IPS-20b (cell line): ENCODE results near the gene NTF3.

ENCODE experiments used
- H3K27ac ChIP-seq: one replicate; pipeline ENCODE4 v1.5.1; 2013; ENCODE audit warnings: low read length
- H3K27me3 ChIP-seq: 2 replicates; pipeline ENCODE4 v1.6.1; 2013; ENCODE audit warnings: mild to moderate bottlenecking, low read length, inconsistent platforms; ENCODE audit not compliant: insufficient read depth
- H3K36me3 ChIP-seq: 2 replicates; pipeline ENCODE4 v1.6.1; 2013; ENCODE audit warnings: low read depth, mild to moderate bottlenecking, inconsistent platforms, low read length, moderate library complexity; ENCODE audit not compliant: insufficient read depth
- H3K4me1 ChIP-seq: 2 replicates; pipeline ENCODE4 v1.6.1; 2013; ENCODE audit warnings: mild to moderate bottlenecking, control low read depth, inconsistent platforms, low read length, moderate library complexity; ENCODE audit not compliant: insufficient read depth
- H3K4me3 ChIP-seq: 2 replicates; pipeline ENCODE4 v1.5.1; 2013; ENCODE audit warnings: mild to moderate bottlenecking, low read length, inconsistent platforms
- H3K9ac ChIP-seq: 2 replicates; pipeline ENCODE4 v1.6.1; 2013; ENCODE audit warnings: low read depth, mild to moderate bottlenecking, inconsistent platforms, low read length, moderate library complexity
- H3K9me3 ChIP-seq: 2 replicates; pipeline ENCODE4 v1.6.1; 2013; ENCODE audit warnings: mild to moderate bottlenecking, low read depth, low read length, inconsistent platforms; ENCODE audit not compliant: insufficient read depth

NTF3 gene

GRCh38 chr12:5518584-5519365 lies 86.9 kb downstream of the NTF3 start:
- Histone ChIP-seq H3K9me3 (no peaks in the 10 kb centered on the region), H3K27me3 (no peaks in the 10 kb centered on the region), H3K4me1 (peaks cover 5% of the 10 kb centered on the region; the same call in 1 of the 2 replicates), H3K27ac (no peak overlapping the region), H3K36me3 (no peaks in the 10 kb centered on the region), H3K4me3 (no peak overlapping the region), H3K9ac (no peak overlapping the region)

- peaks cover 5% of the 10 kb centered on the region; the same call in 1 of the 2 replicates for H3K4me1 ChIP-seq
Measured at GRCh38 chr12:5520037-5520436, 88.1 kb downstream of the NTF3 start.

GRCh38 chr12:5520831-5521230 lies 88.9 kb downstream of the NTF3 start:
- H3K27me3 ChIP-seq, result no peaks in the 10 kb centered on the region
- no peak overlapping the region for H3K4me3 ChIP-seq
- H3K27ac ChIP-seq, result no peak overlapping the region
- no peaks in the 10 kb centered on the region for H3K9me3 ChIP-seq
- H3K4me1 ChIP-seq, result peaks cover 5% of the 10 kb centered on the region; the same call in 1 of the 2 replicates
- H3K36me3 ChIP-seq, result no peaks in the 10 kb centered on the region
- no peak overlapping the region for H3K9ac ChIP-seq

More at GRCh38 chr12:5520037-5520436, 88.1 kb downstream of the NTF3 start:
- Histone ChIP-seq H3K27ac (no peak overlapping the region), H3K9ac (no peak overlapping the region), H3K36me3 (no peaks in the 10 kb centered on the region), H3K9me3 (no peaks in the 10 kb centered on the region), H3K27me3 (no peaks in the 10 kb centered on the region), H3K4me3 (no peak overlapping the region)

- Histone ChIP-seq H3K9me3 (no peaks in the 10 kb centered on the region), H3K4me1 (peaks cover 5% of the 10 kb centered on the region; the same call in 1 of the 2 replicates), H3K36me3 (no peaks in the 10 kb centered on the region), H3K4me3 (no peak overlapping the region), H3K27me3 (no peaks in the 10 kb centered on the region), H3K27ac (no peak overlapping the region), H3K9ac (no peak overlapping the region)
Measured at GRCh38 chr12:5521456-5522325, 89.8 kb downstream of the NTF3 start.

- Histone ChIP-seq H3K4me3 (no peak overlapping the region), H3K27me3 (no peaks in the 10 kb centered on the region), H3K27ac (no peak overlapping the region), H3K9me3 (no peaks in the 10 kb centered on the region), H3K4me1 (peaks cover 5% of the 10 kb centered on the region; the same call in 1 of the 2 replicates), H3K36me3 (no peaks in the 10 kb centered on the region), H3K9ac (no peak overlapping the region)
Measured at GRCh38 chr12:5522432-5523335, 90.8 kb downstream of the NTF3 start.

- H3K27ac ChIP-seq, result no peak overlapping the region
- H3K4me3 ChIP-seq, result no peak overlapping the region
- no peaks in the 10 kb centered on the region; the same call in 1 of the 2 replicates for H3K4me1 ChIP-seq
- no peaks in the 10 kb centered on the region for H3K9me3 ChIP-seq
- H3K9ac ChIP-seq, result no peak overlapping the region
- H3K36me3 ChIP-seq, result no peaks in the 10 kb centered on the region
- no peaks in the 10 kb centered on the region for H3K27me3 ChIP-seq
Measured at GRCh38 chr12:5523396-5524115, 91.6 kb downstream of the NTF3 start.

- H3K4me3 ChIP-seq, result no peak overlapping the region
- no peaks in the 10 kb centered on the region for H3K27me3 ChIP-seq
- H3K9me3 ChIP-seq, result no peaks in the 10 kb centered on the region
- no peaks in the 10 kb centered on the region for H3K36me3 ChIP-seq
- H3K4me1 ChIP-seq, result no peaks in the 10 kb centered on the region
- no peak overlapping the region for H3K27ac ChIP-seq
- no peak overlapping the region for H3K9ac ChIP-seq
Measured at GRCh38 chr12:5524116-5524768, 92.3 kb downstream of the NTF3 start.

GRCh38 chr12:5524769-5525436 lies 93.0 kb downstream of the NTF3 start:
- no peak overlapping the region for H3K27ac ChIP-seq
- no peak overlapping the region for H3K9ac ChIP-seq
- no peaks in the 10 kb centered on the region for H3K27me3 ChIP-seq
- H3K36me3 ChIP-seq, result no peaks in the 10 kb centered on the region
- no peak overlapping the region for H3K4me3 ChIP-seq
- no peaks in the 10 kb centered on the region for H3K9me3 ChIP-seq
- no peaks in the 10 kb centered on the region for H3K4me1 ChIP-seq

- no peak overlapping the region for H3K9ac ChIP-seq
- no peak overlapping the region for H3K27ac ChIP-seq
- H3K9me3 ChIP-seq, result no peaks in the 10 kb centered on the region
- H3K27me3 ChIP-seq, result no peaks in the 10 kb centered on the region
- no peaks in the 10 kb centered on the region for H3K36me3 ChIP-seq
- no peak overlapping the region for H3K4me3 ChIP-seq
- H3K4me1 ChIP-seq, result no peaks in the 10 kb centered on the region
Measured at GRCh38 chr12:5525783-5526367, 94.0 kb downstream of the NTF3 start.

- H3K9me3 ChIP-seq, result no peaks in the 10 kb centered on the region
- no peak overlapping the region for H3K9ac ChIP-seq
- peaks cover 4% of the 10 kb centered on the region; the same call in 1 of the 2 replicates for H3K27me3 ChIP-seq
- H3K4me3 ChIP-seq, result no peak overlapping the region
- no peak overlapping the region for H3K27ac ChIP-seq
- H3K36me3 ChIP-seq, result no peaks in the 10 kb centered on the region
- peaks cover 5% of the 10 kb centered on the region; the same call in 1 of the 2 replicates for H3K4me1 ChIP-seq
Measured at GRCh38 chr12:5533368-5533767, 101.5 kb downstream of the NTF3 start.
